GM21515 (cell line): ENCODE results near the gene RUNDC3A.
"Not testable (repeated sequence)": the region's sequence is repeated elsewhere in the genome, so short reads cannot be mapped to it uniquely, and the experiment has no call there.

Experiments
- ATAC-seq: cut with Tn5 transposase; IDR thresholded peaks from one replicate; pipeline ENCODE4 v1.9.1; 2021; ENCODE audit not compliant: unreplicated experiment

Gene RUNDC3A

GRCh38 chr17:44358066-44358465 lies 49.7 kb downstream of the RUNDC3A start:
- ATAC-seq: no peak

GRCh38 chr17:44359006-44359405 lies 50.6 kb downstream of the RUNDC3A start:
- no peak for ATAC-seq

- no peak for ATAC-seq
Measured at GRCh38 chr17:44359458-44360143, 51.2 kb downstream of the RUNDC3A start.

GRCh38 chr17:44360144-44360533 lies 51.7 kb downstream of the RUNDC3A start:
- ATAC-seq: no peak

- ATAC-seq: no peak
Measured at GRCh38 chr17:44360826-44361225, 52.4 kb downstream of the RUNDC3A start.

GRCh38 chr17:44361292-44362260 lies 53.2 kb downstream of the RUNDC3A start:
- ATAC-seq: no peak

GRCh38 chr17:44362459-44362948 lies 54.1 kb downstream of the RUNDC3A start:
- ATAC-seq: no peak

GRCh38 chr17:44362949-44363612 lies 54.7 kb downstream of the RUNDC3A start:
- ATAC-seq: no peak

- ATAC-seq: no peak
Measured at GRCh38 chr17:44363613-44364159, 55.3 kb downstream of the RUNDC3A start, which contains the start of gene FAM171A2. Gene FAM171A2 (minus strand): TSS chr17:44363853. CDS start chr17:44363714, 139 bp downstream.

GRCh38 chr17:44365051-44365450 lies 56.6 kb downstream of the RUNDC3A start:
- ATAC-seq: not testable (repeated sequence)

- ATAC-seq: no peak
Measured at GRCh38 chr17:44367231-44367979, 59.0 kb downstream of the RUNDC3A start.
